Measurements from ENCODE around the gene HIVEP1. TPM values are rescaled to one million over a fixed set of nuclear protein-coding genes. Genes with fewer than 3 reads are reported as not detected.

HIVEP1 gene
- total RNA-seq, 2 donors from 2014 or later, result 16.1 to 18.8 TPM

GRCh38 chr6:12111363-12111670 lies 99.2 kb downstream of the HIVEP1 start:
- H3K9me3 ChIP-seq, result peaks cover 0 to 3% of the 10 kb centered on the region in 2 donors
- no peak overlapping the region for H3K27ac ChIP-seq
- H3K4me3 ChIP-seq, result no peak overlapping the region
- peaks cover 0 to 9% of the 10 kb centered on the region in 2 donors for H3K4me1 ChIP-seq
- no peaks in the 10 kb centered on the region for H3K27me3 ChIP-seq
- DNase-seq (ENCODE audit: low spot score), result no peak
- no peak for TF ChIP-seq CTCF (IDR thresholded peaks at IDR 0.05)
- peaks cover 12% of the 10 kb centered on the region for H3K36me3 ChIP-seq

GRCh38 chr6:12112540-12113189 lies 100.6 kb downstream of the HIVEP1 start:
- Histone ChIP-seq H3K4me3 (no peak overlapping the region), H3K27ac (no peak overlapping the region), H3K9me3 (peaks cover 0 to 16% of the 10 kb centered on the region in 2 donors), H3K36me3 (peaks cover 12% of the 10 kb centered on the region), H3K4me1 (peaks cover 0 to 9% of the 10 kb centered on the region in 2 donors), H3K27me3 (no peaks in the 10 kb centered on the region)
- no peak for DNase-seq (ENCODE audit: low spot score)
- TF ChIP-seq CTCF (IDR thresholded peaks at IDR 0.05), result no peak

GRCh38 chr6:12113190-12113577 lies 101.1 kb downstream of the HIVEP1 start:
- H3K4me1 ChIP-seq, result peaks cover 0 to 9% of the 10 kb centered on the region in 2 donors
- DNase-seq (ENCODE audit: low spot score), result no peak
- no peak for TF ChIP-seq CTCF (IDR thresholded peaks at IDR 0.05)
- H3K4me3 ChIP-seq, result no peak overlapping the region
- H3K27ac ChIP-seq, result no peak overlapping the region
- H3K36me3 ChIP-seq, result peaks cover 12% of the 10 kb centered on the region
- no peaks in the 10 kb centered on the region for H3K27me3 ChIP-seq
- H3K9me3 ChIP-seq, result peaks cover 0 to 17% of the 10 kb centered on the region in 2 donors

- peaks cover 0 to 17% of the 10 kb centered on the region in 2 donors for H3K9me3 ChIP-seq
- H3K36me3 ChIP-seq, result peaks cover 12% of the 10 kb centered on the region
- no peak overlapping the region for H3K4me3 ChIP-seq
- H3K27me3 ChIP-seq, result no peaks in the 10 kb centered on the region
- H3K4me1 ChIP-seq, result peaks cover 0 to 9% of the 10 kb centered on the region in 2 donors
- no peak for TF ChIP-seq CTCF (IDR thresholded peaks at IDR 0.05)
- no peak for DNase-seq (ENCODE audit: low spot score)
- no peak overlapping the region for H3K27ac ChIP-seq
Observed at GRCh38 chr6:12114055-12114503, 102.0 kb downstream of the HIVEP1 start.

GRCh38 chr6:12115001-12115400 lies 102.9 kb downstream of the HIVEP1 start:
- DNase-seq (ENCODE audit: low spot score), result no peak
- Histone ChIP-seq H3K9me3 (peaks cover 0 to 17% of the 10 kb centered on the region in 2 donors), H3K27me3 (no peaks in the 10 kb centered on the region), H3K36me3 (peaks cover 13% of the 10 kb centered on the region), H3K4me1 (peaks cover 0 to 9% of the 10 kb centered on the region in 2 donors), H3K4me3 (no peak overlapping the region), H3K27ac (no peak overlapping the region)
- TF ChIP-seq CTCF (IDR thresholded peaks at IDR 0.05), result no peak

- H3K27me3 ChIP-seq, result no peaks in the 10 kb centered on the region
- no peak for TF ChIP-seq CTCF (IDR thresholded peaks at IDR 0.05)
- no peak overlapping the region for H3K27ac ChIP-seq
- no peak overlapping the region for H3K4me3 ChIP-seq
- peaks cover 13% of the 10 kb centered on the region for H3K36me3 ChIP-seq
- peaks cover 0 to 17% of the 10 kb centered on the region in 2 donors for H3K9me3 ChIP-seq
- no peak for DNase-seq (ENCODE audit: low spot score)
- peaks cover 0 to 9% of the 10 kb centered on the region in 2 donors for H3K4me1 ChIP-seq
Observed at GRCh38 chr6:12115492-12115891, 103.4 kb downstream of the HIVEP1 start.
